ENCODE measurements around the gene RIMS1.

RIMS1 gene

GRCh38 chr6:72182337-72183246, 296.2 kb downstream of the RIMS1 start:
- POLR2A ChIA-PET, result no interaction called here

GRCh38 chr6:72203983-72204382, 317.6 kb downstream of the RIMS1 start:
- no peak for TF ChIP-seq CTCF (IDR thresholded peaks at IDR 0.05; ENCODE audit: control extremely low read depth, extremely low read depth, low read depth, missing control alignments)
- POLR2A ChIA-PET, result no interaction called here

More at GRCh38 chr6:72182337-72183246, 296.2 kb downstream of the RIMS1 start:
- DNase-seq (ENCODE audit: extremely low spot score), result peak; percentile 31
- CTCF ChIA-PET, result interaction anchor here (1.2 kb wide), 1 partner anchor 13 kb away, joined by 3 read pairs; no protein-coding TSS in a partner anchor
- TF ChIP-seq CTCF (IDR thresholded peaks at IDR 0.05; ENCODE audit: control extremely low read depth, extremely low read depth, low read depth, missing control alignments), result no peak

GRCh38 chr6:72205500-72205899, 319.1 kb downstream of the RIMS1 start:
- DNase-seq (ENCODE audit: extremely low spot score), result no peak
- CTCF ChIA-PET, result no interaction called here
- POLR2A ChIA-PET, result no interaction called here
- TF ChIP-seq CTCF (IDR thresholded peaks at IDR 0.05; ENCODE audit: control extremely low read depth, extremely low read depth, low read depth, missing control alignments), result no peak

More at GRCh38 chr6:72203983-72204382, 317.6 kb downstream of the RIMS1 start:
- no peak for DNase-seq (ENCODE audit: extremely low spot score)
- CTCF ChIA-PET, result interaction anchor here (0.9 to 1.4 kb wide), 2 partner anchors 12 to 13 kb away, joined by 3 to 5 read pairs; no protein-coding TSS in a partner anchor

- no peak for DNase-seq (ENCODE audit: extremely low spot score)
- CTCF ChIA-PET, result no interaction called here
- no peak for TF ChIP-seq CTCF (IDR thresholded peaks at IDR 0.05; ENCODE audit: control extremely low read depth, extremely low read depth, low read depth, missing control alignments)
- POLR2A ChIA-PET, result no interaction called here
Observed at GRCh38 chr6:72206606-72207005, 320.3 kb downstream of the RIMS1 start.

GRCh38 chr6:72212686-72213085, 326.3 kb downstream of the RIMS1 start:
- no peak for TF ChIP-seq CTCF (IDR thresholded peaks at IDR 0.05; ENCODE audit: control extremely low read depth, extremely low read depth, low read depth, missing control alignments)
- ChIA-PET CTCF (no interaction called here), POLR2A (no interaction called here)
- DNase-seq (ENCODE audit: extremely low spot score), result no peak

- ChIA-PET CTCF (no interaction called here), POLR2A (no interaction called here)
- no peak for DNase-seq (ENCODE audit: extremely low spot score)
- no peak for TF ChIP-seq CTCF (IDR thresholded peaks at IDR 0.05; ENCODE audit: control extremely low read depth, extremely low read depth, low read depth, missing control alignments)
Observed at GRCh38 chr6:72213654-72214053, 327.3 kb downstream of the RIMS1 start.

All from GM10248 (cell line).